Epithelial cell of proximal tubule (primary cell): ENCODE measurements around the gene DNAJB2. TPM values are rescaled to one million over a fixed set of nuclear protein-coding genes. Genes with fewer than 3 reads are reported as not detected.

ENCODE experiments used
- DNase-seq: peaks from one replicate; pipeline ENCODE4 v3.0.0-alpha.2; 2011; ENCODE audit warnings: low read depth
- H3K4me3 ChIP-seq: 2 replicates; pipeline ENCODE4 v1.5.1; 2011; ENCODE audit warnings: low read depth, mild to moderate bottlenecking, low read length
- CTCF ChIP-seq: conservative IDR thresholded peaks from 2 replicates; pipeline ENCODE4 v1.5.1; 2012; ENCODE audit warnings: low read depth, mild to moderate bottlenecking, low read length
- total RNA-seq: library from RNA; depleted of rRNA; stranded (reverse); fragments of >200 nt; gene quantifications from 2 replicates; pipeline ENCODE4 v1.2.3, GENCODE V29; 2015

The DNAJB2 gene
- total RNA-seq, 1 donor from 2014 or later = 54.8 TPM

- peak overlapping the region; percentile 96 for H3K4me3 ChIP-seq
- no peak for DNase-seq
- no peak for TF ChIP-seq CTCF
These were observed 33.3 kb upstream of the DNAJB2 start for GRCh38 chr2:219245899-219246230.

- TF ChIP-seq CTCF = no peak
- DNase-seq = no peak
- H3K4me3 ChIP-seq = peak overlapping the region; percentile 96
These were observed 32.6 kb upstream of the DNAJB2 start for GRCh38 chr2:219246559-219246958.

GRCh38 chr2:219247678-219248642 lies 31.2 kb upstream of the DNAJB2 start:
- no peak for TF ChIP-seq CTCF
- no peak overlapping the region for H3K4me3 ChIP-seq
- DNase-seq = no peak

- DNase-seq = no peak
- peak overlapping the region; percentile 32 for H3K4me3 ChIP-seq
- TF ChIP-seq CTCF = no peak
These were observed 30.3 kb upstream of the DNAJB2 start for GRCh38 chr2:219248845-219249202.

- TF ChIP-seq CTCF = no peak
- DNase-seq = peak; percentile 83
- peak overlapping the region; percentile 32 for H3K4me3 ChIP-seq
These were observed 29.8 kb upstream of the DNAJB2 start for GRCh38 chr2:219249203-219249980.

GRCh38 chr2:219250049-219250781 lies 29.0 kb upstream of the DNAJB2 start:
- peak overlapping the region; percentile 23 for H3K4me3 ChIP-seq
- TF ChIP-seq CTCF = no peak
- no peak for DNase-seq
